Gastroesophageal sphincter (tissue), 3 donors: ENCODE results near the gene KLC1.

ENCODE experiments used
- CTCF ChIP-seq, 4 experiments: fragments of 200-600 bp in 2 of 4; fragments of 450-650 bp in 2 of 4; sonication (generic) in 1 of 4; IDR thresholded peaks; one replicate each; pipeline ENCODE4 v1.5.1; 2017 to 2019; ENCODE audit warnings: antibody characterized with exemption in 4 of 4, mild to moderate bottlenecking in 2 of 4, moderate library complexity in 2 of 4
- POLR2A ChIP-seq, 2 donors: fragments of 450-650 bp; IDR thresholded peaks; one replicate each; pipeline ENCODE4 v1.6.1; 2017; ENCODE audit warnings: antibody characterized with exemption in 2 of 2, mild to moderate bottlenecking in 2 of 2, moderate library complexity in 1 of 2

- TF ChIP-seq CTCF (IDR thresholded peaks at IDR 0.05) = no peak
- TF ChIP-seq POLR2A (IDR thresholded peaks at IDR 0.05) = no peak
Measured at GRCh38 chr14:103733651-103734050, 104.6 kb downstream of the KLC1 start.
